ENCODE data around the gene GPX5.
"Not testable (repeated sequence)": the region's sequence is repeated elsewhere in the genome, so short reads cannot be mapped to it uniquely, and the experiment has no call there.

The GPX5 gene, protein sequence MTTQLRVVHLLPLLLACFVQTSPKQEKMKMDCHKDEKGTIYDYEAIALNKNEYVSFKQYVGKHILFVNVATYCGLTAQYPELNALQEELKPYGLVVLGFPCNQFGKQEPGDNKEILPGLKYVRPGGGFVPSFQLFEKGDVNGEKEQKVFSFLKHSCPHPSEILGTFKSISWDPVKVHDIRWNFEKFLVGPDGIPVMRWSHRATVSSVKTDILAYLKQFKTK

DNA sequence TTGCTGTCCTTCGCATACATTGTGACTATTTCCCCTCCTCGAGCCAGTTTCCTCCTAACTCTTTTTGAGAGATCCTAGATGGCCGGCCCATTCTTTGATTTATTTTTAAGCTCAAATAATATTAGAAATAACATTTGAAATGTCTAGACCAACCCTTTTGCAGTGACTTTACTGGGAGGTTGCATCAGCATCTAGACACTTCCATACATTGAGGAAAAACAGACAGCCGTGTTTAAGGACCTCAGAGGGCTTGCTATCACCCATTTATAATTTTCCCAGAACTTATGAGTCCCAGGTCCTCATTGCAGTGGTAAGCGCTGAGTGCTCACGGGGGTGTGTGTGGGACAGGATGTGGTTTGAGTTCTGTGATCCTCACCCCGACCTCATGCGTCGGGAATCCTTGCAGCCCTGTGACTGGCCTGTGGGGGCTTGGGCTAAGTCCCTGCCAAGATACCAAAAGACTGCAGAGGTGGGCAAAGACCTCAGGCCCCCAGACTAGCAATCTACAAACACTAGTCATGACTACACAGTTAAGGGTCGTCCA, at the start of gene GPX5:
Gene GPX5, plus strand, starts transcription at position 386 of the 544 bp plus-strand sequence. Its CDS starts 133 bp downstream, at position 519.
- no peak for DNase-seq

DNA sequence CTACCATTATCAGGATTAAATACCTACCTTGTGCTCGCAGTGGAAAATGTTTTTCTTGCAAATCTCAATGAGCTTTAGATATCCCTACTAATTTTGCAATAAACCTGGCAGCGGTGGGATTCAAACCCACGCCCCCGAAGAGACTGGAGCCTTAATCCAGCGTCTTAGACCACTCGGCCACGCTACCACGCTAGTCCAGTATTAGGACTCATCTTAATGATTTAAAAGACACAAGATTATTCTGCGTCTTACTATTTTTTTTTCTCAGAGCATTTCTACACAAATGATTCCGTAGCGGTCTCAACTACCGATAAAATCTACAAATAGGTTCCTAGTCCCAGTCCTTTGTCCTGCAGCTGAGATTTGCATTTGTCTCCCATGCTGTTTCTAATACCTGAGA, 47.2 kb upstream of the GPX5 start:
- no peak for DNase-seq

DNA sequence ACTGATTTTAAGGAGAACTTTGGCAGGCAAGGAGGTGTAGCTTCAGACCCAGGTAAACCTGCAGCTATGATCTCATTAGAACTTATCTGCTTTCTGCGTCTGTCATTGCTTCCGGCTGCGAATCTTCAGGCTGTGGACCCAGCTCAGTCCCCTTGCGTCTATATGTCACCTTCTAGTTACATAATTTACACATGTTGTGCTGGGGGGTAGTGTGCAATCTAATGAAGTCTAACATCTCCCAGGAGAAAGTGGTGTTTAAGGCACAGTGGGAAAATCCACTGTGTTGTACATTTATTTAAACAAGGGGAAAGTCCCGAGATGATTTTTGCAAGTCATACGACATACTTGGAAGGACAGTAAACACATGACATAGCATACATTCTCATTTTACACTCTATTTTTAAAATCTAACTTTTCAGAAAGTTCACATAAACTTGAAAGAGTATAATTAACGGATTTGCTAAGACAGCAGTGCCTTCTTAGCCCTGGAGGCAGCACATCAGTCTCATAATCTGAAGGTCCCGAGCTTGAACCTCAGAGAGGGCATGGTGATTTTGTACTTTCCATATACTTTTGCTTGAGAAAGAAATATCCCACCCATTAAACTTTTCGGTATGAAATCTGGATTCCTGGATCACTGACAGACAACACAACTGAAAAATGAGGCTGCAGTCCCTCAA, 45.3 kb upstream of the GPX5 start:
- DNase-seq: no peak

DNA sequence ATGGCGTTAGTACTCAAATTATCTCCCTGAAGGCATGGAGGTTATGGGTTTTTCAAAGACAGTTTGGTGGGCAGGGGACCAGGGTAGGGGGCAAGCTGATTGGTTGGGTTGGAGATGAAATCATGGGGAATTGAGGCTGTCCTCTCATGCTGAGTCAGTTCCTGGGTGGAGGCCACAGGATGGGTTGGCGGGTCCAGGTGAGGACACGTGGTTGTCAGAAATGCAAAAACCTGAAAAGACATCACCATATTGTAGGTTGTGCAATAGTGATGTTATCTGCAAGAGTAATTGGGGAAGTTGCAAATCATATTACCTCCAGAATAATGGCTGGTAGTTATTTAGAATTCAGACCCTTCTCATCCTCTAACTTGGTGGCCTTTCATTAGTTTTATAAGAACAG, 40.2 kb upstream of the GPX5 start:
- DNase-seq: no peak

DNA sequence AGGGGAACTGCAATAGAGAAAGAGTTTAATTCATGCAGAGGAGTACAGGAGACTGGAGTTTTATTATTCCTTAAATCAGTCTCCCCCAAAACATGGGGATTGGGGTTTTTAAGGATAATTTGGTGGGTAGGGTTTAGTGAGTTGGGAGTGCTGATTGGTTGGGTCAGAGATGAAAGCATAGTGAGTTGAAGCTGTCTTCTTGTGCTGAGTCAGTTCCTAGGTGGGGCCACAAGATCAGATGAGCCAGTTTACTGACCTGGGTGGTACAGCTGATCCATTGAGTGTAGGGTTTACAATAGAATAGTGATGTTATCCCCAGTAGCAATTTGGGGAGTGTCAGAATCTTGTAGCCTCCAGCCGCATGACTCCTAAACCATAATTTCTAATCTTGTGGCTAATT, 39.1 kb upstream of the GPX5 start:
- DNase-seq: no peak

DNA sequence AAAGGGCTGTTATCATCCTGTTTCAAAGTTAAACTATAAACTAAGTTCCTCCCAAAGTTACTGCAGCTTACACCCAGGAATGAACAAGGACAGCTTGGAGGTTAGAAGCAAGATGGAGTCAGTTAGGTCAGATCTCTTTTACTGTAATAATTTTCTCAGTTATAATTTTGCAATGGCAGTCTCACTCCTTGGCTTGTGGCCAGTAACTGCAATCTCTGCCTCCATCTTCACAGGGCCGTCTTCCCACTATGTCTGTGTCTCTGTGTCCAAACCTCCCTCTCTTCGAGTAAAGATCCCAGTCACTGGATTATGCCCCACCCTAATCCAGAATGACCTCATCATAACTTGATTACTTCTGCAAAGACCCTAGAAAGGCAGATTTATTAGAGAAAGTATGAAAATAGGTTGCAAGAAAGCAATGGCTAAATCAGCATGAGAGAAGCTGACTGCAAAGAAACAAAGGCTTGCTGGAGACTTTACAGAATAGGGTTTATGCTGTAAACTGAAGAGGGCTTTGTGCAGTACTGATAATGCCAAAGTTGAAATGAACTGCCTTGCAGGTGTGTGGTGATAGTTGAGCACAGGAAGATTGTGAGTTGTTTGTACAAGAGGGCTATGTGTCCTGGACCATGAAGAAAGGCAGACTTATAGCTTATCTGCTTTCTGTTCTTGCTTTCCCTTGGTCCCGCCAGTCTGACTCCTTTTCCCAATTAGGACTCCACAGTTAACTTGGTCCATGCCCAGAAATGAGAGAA, 38.5 kb upstream of the GPX5 start:
- DNase-seq: no peak

- peak in 1 of 2 experiments; percentile 8 for DNase-seq
Observed at GRCh38 chr6:28488916-28489365, 36.7 kb upstream of the GPX5 start.

- DNase-seq: no peak
Observed at GRCh38 chr6:28489366-28490204, 36.1 kb upstream of the GPX5 start.

GRCh38 chr6:28490205-28490890, 35.3 kb upstream of the GPX5 start:
- DNase-seq: no peak

DNA sequence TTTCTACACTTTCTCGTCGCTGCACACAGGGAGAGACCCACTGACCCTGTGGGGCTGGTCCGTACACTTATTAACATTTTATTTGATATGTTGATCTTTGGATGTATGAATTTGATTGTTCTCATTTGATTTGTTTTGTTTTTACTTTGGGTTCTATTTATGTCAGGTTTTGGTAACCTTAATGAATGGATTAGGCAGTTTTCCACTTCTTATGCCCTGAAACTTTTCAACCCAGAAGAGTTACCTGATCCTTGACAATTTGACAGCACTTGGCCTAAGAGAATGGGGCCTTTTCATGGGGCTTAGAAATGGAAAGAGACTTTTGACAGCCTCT, 33.7 kb upstream of the GPX5 start:
- no peak for DNase-seq

DNA sequence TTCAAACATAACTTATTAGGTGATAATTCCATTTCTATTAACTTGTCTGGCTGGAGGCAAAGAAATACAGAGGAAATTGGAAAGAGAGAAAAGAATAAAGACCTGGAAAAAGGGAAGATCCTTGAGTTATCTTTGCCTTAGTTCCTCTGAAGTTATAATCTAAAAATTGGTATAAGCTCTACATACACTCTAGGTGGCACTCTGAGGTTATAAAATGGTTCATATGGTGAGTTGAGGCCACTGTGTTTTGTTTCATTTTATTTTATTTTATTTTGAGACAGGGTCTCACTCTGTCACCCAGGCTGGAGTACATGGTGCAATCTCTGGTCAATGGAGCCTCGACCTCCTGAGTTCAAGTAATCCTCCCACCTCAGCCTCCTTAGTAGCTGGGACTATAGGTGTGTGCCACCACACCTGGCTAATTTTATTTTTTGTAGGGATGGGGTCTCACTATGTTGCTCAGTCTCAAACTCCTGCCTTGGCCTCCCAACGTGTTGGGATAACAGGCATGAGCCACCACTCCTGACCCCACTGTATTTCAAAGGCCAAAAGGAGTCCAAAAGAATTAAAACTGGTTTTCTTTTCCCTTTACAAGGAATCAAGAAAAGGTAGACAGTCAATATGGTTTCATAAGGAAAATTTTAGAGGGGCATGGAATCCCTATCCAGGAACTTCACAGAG, 29.4 kb upstream of the GPX5 start:
- DNase-seq: no peak

- no peak for DNase-seq
Observed at GRCh38 chr6:28497306-28497705, 28.4 kb upstream of the GPX5 start.

- no peak for DNase-seq
Observed at GRCh38 chr6:28497893-28498292, 27.8 kb upstream of the GPX5 start.

- DNase-seq: no peak
Observed at GRCh38 chr6:28501259-28501658, 24.4 kb upstream of the GPX5 start.

GRCh38 chr6:28502136-28502535, 23.5 kb upstream of the GPX5 start:
- not testable (repeated sequence) for DNase-seq

- DNase-seq: not testable (repeated sequence)
Observed at GRCh38 chr6:28502709-28503305, 22.9 kb upstream of the GPX5 start.

DNA sequence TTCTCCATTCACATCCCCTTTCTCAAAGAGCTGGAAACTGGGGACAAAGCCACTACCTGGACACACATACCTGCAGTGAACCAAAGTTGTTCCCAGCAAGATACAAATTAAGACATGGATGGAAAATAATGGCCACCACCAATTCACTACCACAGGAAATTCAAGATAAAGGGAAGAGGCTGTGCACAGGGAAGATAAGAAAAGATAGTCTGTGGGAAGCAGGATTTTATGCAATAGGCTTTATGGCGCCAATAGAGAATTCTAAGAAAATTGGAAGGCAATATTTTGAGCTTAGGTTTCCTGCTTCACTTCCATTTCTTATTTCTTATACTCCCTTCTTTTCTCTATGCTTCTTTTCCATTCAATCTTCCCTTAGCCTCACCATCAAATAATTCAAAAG, 19.9 kb upstream of the GPX5 start:
- DNase-seq: no peak

DNA sequence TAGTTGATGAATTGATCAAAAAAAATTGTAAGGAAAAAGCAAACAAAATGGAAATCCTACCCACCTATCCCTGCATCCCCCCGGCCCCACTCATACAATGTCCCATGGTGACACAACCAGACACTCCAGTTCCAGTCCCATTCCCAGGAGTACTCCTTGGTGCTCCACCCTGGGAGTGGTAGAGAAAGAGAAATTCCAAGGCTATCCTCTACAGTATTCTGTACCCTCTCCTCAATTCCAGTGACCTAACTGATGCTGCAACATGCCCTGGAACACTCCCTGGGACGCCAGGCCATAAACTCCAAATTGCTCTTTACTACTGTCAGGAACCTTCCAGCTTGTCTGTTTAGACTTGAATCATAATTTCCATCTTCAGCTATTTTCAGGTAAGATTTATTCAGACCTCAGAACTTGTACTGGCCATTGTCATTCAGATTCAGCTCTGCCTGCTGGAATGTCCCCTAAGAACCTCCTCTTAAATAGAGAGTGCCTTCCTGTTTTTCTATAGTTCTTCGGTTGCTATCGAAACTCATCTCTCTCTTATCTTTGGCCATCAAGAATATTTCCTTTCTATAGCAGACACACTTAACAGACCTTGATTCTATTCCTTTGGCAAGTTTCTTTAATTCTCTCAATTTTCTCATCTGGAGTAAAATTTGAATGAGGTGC, 18.7 kb upstream of the GPX5 start:
- no peak for DNase-seq

GRCh38 chr6:28511628-28512300, 13.9 kb upstream of the GPX5 start:
- no peak for DNase-seq

GRCh38 chr6:28512387-28512786, 13.3 kb upstream of the GPX5 start:
- DNase-seq: not testable (repeated sequence)
